Stimulated activated CD8-positive, alpha-beta memory T cell treated with anti-CD3 and anti-CD28 coated beads, Interleukin-4, amount 100 ng/mL, for 4 hours (primary cell): ENCODE data around the gene KRT4.
"Not testable (repeated sequence)": the region's sequence is repeated elsewhere in the genome, so short reads cannot be mapped to it uniquely, and the experiment has no call there.

Experiments
- DNase-seq, 2 donors: peaks; one replicate each; pipeline ENCODE4 v3.0.0-alpha.2; 2020; ENCODE audit warnings: low read depth in 2 of 2, low spot score in 1 of 2

The KRT4 gene

GRCh38 chr12:52776435-52776834 is 37.5 kb downstream of the KRT4 start:
- no peak for DNase-seq

GRCh38 chr12:52774629-52775250 is 39.2 kb downstream of the KRT4 start:
- DNase-seq = no peak

GRCh38 chr12:52772772-52773171 is 41.1 kb downstream of the KRT4 start:
- DNase-seq = no peak

- DNase-seq = no peak
Observed at GRCh38 chr12:52772188-52772587, 41.7 kb downstream of the KRT4 start.

- no peak for DNase-seq
Observed at GRCh38 chr12:52771505-52771904, 42.4 kb downstream of the KRT4 start.

GRCh38 chr12:52771088-52771487 is 42.8 kb downstream of the KRT4 start:
- no peak for DNase-seq

GRCh38 chr12:52769946-52770345 is 44.0 kb downstream of the KRT4 start:
- DNase-seq = no peak

- no peak for DNase-seq
Observed at GRCh38 chr12:52769354-52769753, 44.6 kb downstream of the KRT4 start.

- DNase-seq = no peak
Observed at GRCh38 chr12:52768479-52769200, 45.3 kb downstream of the KRT4 start.

GRCh38 chr12:52767427-52767826 is 46.5 kb downstream of the KRT4 start:
- DNase-seq = no peak

- DNase-seq = no peak
Observed at GRCh38 chr12:52767020-52767379, 46.9 kb downstream of the KRT4 start.

GRCh38 chr12:52766351-52767019 is 47.4 kb downstream of the KRT4 start:
- DNase-seq = no peak

- no peak for DNase-seq
Observed at GRCh38 chr12:52765702-52766101, 48.2 kb downstream of the KRT4 start.

- no peak for DNase-seq
Observed at GRCh38 chr12:52763991-52764390, 49.9 kb downstream of the KRT4 start.

GRCh38 chr12:52763036-52763659 is 50.8 kb downstream of the KRT4 start:
- DNase-seq = no peak

GRCh38 chr12:52761802-52762201 is 52.1 kb downstream of the KRT4 start:
- no peak for DNase-seq

GRCh38 chr12:52761218-52761617 is 52.7 kb downstream of the KRT4 start:
- DNase-seq = not testable (repeated sequence)

GRCh38 chr12:52760623-52761022 is 53.3 kb downstream of the KRT4 start:
- DNase-seq = no peak

GRCh38 chr12:52759695-52760094 is 54.2 kb downstream of the KRT4 start:
- DNase-seq = no peak

GRCh38 chr12:52759218-52759617 is 54.7 kb downstream of the KRT4 start:
- DNase-seq = no peak

- DNase-seq = no peak
Observed at GRCh38 chr12:52757449-52758176, 56.3 kb downstream of the KRT4 start.
